Measurements from ENCODE around the gene LRRC23.

LRRC23 gene

DNA sequence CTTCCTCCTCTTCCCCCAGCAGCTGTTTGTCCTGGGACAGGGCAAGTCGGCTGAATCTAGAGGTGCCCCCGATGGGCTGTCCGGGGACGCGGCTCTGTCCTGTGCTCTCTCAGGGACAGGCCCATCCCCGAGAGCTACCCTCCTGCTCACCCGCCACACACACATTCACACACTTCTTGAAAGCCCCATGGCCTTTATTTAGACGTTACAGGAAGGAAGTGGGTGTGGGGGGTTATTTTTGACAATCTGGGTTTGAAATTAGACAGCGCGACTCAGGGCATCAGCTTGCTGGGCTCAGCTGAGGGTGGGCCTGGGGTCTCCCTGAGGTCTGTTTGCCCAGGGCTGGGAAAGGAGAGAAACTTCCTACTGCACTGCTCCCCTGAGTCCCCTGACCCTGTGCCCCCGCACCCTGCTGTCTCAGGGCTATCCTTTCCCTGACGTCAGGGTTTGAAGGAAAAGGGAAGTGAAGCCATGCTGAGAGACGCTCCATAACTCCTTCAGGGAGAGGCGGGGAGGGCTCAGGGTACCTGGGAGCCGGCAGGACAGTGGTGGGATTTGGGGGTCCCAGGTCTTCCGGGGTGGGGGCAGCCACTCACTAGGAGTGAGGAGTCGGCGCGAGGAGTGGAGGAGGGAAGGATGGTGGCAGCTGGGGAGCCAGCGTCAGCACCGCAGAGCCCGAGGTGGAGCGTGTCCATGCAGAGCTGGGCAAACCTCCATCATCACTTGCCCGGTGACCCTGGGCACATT is 54.6 kb downstream of the LRRC23 start:
- DNase-seq = peak; percentile 88

DNA sequence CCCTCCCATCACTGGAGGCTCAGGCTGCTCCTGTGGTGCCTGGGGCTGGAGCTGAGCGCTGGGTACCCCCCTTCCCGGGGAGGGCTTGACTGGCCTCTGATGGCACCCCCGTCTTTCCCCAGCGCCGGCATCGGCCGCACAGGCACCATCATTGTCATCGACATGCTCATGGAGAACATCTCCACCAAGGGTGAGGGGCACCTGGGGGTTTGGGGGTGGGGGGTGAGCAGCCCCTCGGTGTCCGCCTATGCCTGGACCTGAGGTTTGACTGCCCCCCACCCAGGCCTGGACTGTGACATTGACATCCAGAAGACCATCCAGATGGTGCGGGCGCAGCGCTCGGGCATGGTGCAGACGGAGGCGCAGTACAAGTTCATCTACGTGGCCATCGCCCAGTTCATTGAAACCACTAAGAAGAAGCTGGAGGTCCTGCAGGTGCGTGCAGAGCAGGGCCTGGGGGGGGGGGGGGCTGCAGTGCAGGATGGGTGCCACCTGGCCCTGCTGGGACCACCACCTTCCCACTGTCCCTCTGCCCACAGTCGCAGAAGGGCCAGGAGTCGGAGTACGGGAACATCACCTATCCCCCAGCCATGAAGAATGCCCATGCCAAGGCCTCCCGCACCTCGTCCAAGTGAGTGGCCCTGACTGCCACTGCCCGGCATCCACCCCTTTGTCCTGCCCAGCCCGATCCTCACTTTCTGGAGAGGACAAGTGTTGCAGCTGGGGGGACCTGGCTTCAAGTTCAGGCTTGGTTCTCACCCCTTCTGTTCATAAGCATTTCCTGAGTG is 55.4 kb downstream of the LRRC23 start:
- no peak for DNase-seq

GRCh38 chr12:6960593-6961277 is 56.1 kb downstream of the LRRC23 start:
- DNase-seq = peak; percentile 65

DNA sequence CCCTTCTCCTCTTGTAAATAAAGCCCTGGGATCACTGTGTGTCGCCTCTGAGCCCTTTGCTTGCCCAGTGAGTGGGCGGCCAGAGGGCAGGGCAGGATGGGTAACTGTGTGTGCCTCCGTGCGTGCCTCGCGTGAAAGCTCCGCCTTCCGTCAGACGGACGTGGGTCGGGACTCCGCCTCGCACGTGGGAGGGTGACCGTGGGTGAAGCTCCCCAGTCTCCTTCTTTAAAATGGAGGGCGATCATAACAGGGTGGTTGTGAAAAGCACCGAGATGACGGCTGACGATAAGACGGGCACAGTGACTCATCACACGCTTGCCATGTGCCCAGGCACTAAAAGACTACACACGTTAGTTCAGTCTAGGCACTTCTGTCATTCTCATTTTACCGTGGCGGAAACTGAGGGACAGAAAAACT is 56.7 kb downstream of the LRRC23 start:
- peak; percentile 96 for DNase-seq

DNA sequence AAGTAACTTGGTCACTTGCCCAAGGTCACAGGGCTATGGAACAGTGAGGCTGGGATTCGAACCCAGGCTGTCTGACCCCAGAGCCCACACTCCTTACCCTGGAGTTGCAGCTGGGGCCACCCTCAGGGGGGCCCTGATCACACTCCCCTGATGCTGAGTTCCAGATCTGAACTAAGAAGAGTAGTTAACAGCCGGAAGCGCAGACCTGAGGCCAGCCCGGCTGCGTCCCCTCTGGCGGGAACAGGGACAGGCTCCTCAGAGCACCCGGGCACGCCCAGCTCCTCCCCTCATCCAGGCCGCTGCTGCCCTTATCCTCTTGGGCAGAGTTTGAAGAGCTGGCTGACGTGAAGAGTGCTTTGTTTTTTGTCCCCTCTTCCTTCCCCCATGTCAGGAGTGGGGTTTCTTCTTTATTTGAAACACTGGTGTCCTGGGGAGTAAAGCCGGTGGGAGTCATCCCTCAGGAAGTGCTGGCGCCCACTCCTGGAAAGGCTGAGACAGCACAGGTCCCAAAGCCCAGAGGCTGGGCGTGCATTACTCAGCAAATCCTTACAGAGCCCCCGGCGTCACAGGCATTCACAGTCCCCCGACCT is 57.2 kb downstream of the LRRC23 start:
- peak; percentile 54 for DNase-seq

DNA sequence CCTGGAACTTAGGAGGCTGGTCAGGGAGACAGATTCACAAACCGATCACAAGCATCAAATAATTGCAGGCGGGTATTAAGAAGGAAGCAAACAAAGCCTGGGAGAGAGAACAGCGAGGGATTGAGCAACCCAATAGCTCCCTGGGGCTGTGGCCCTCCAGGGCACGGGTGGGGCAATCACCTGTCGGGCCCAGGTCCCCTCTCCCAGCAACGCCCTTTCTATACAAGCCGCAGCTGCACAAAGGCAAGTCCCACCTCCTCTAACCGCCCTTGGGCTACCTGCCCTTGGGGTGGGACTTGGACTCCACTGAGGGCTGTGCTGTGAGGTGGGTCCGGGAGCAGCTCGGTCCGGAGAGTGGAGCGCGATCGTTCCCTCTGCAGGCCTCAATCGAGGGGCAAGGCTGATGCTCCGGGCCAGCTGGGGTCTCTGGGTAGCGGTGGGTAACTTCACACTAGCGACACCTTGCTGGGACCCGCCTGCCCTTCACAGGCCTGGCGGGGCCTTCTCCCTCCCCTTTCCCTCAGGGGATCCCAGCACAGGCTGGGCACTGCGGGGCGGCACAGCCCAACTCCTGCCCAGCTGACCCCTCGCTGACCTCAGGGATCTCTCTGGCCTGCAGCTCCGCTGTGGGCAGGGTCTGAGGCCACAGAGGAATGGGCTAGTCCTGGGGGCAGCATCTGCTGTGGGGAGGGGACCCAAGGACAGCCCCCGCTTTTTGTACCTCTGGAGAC is 57.8 kb downstream of the LRRC23 start:
- DNase-seq = no peak

DNA sequence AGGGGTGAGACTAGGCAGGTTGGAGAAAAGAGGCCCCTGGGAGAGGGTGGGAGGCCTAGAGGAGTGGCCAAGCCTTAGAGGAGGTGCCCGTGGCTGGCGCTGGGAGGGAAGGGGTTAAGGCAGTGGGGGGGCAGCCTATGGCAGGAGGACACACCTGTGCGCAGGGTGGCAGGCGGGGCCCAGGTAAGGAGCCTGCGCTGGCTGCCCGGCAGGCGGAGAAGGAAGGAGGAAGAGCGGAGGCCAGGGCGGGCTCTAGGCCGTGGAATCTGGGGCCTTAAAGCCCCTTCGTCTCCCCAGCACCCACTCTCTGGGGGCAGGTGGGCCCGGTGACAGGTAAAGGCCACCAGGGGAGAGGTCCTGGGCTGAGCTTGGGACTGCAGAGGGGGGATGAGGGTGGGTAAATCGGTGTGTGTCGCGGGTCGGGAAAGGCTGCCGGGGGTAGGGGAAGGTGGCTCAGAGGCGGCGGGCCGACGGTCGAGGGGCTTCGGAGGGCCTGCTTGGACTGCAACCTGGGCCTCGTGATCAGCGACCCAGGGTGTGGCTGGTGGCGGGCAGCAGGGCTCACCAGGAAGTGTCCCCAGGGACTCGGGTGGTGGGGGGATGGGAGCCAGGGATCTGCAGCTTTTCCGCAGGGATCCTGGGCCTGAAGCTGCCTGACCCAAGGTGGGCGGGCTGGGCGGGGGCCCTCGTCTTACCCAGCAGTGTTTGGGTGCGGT is 58.6 kb downstream of the LRRC23 start:
- no peak for DNase-seq

Data from inflammatory macrophage treated with lipopolysaccharide for 4 hours (primary cell).